ENCODE data around the gene TMPO. TPM values are rescaled to one million over a fixed set of nuclear protein-coding genes. Genes with fewer than 3 reads are reported as not detected.

TMPO gene
- total and polyA plus RNA-seq, 4 donors, result 20.7 to 149 (median 30.6) TPM

- peaks cover 11 to 40% (median 13%) of the 10 kb centered on the region in 4 donors for H3K36me3 ChIP-seq (ENCODE audit: control insufficient read depth in 4 of 4, insufficient read depth in 4 of 4, low read length in 4 of 4)
- TF ChIP-seq, protein P1, sequence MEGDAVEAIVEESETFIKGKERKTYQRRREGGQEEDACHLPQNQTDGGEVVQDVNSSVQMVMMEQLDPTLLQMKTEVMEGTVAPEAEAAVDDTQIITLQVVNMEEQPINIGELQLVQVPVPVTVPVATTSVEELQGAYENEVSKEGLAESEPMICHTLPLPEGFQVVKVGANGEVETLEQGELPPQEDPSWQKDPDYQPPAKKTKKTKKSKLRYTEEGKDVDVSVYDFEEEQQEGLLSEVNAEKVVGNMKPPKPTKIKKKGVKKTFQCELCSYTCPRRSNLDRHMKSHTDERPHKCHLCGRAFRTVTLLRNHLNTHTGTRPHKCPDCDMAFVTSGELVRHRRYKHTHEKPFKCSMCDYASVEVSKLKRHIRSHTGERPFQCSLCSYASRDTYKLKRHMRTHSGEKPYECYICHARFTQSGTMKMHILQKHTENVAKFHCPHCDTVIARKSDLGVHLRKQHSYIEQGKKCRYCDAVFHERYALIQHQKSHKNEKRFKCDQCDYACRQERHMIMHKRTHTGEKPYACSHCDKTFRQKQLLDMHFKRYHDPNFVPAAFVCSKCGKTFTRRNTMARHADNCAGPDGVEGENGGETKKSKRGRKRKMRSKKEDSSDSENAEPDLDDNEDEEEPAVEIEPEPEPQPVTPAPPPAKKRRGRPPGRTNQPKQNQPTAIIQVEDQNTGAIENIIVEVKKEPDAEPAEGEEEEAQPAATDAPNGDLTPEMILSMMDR (IDR thresholded peaks at IDR 0.05; ENCODE audit: control extremely low read depth, extremely low read depth), result no peak
- no peaks in the 10 kb centered on the region for H3K4me1 ChIP-seq (ENCODE audit: control insufficient read depth in 5 of 5, insufficient read depth in 5 of 5, low read length in 5 of 5)
- WGBS, 2 donors, result 92 to 95% methylated on average over 4 of the region's 4 CpGs
- no peak overlapping the region for H3K27ac ChIP-seq (ENCODE audit: low read depth in 1 of 2, low read length in 1 of 2)
- no peaks in the 10 kb centered on the region for H3K9me3 ChIP-seq (ENCODE audit: control insufficient read depth in 4 of 4, insufficient read depth in 3 of 4, low read length in 3 of 4)
- no peak overlapping the region for H3K9ac ChIP-seq (ENCODE audit: insufficient read depth in 1 of 2, low read length in 2 of 2)
- no peak for DNase-seq
- no peak for ATAC-seq (ENCODE audit: insufficient read depth, low FRiP score)
- no peak overlapping the region for H3K4me3 ChIP-seq
- H3K27me3 ChIP-seq (ENCODE audit: control insufficient read depth in 3 of 3, insufficient read depth in 3 of 3, low read length in 2 of 3), result no peaks in the 10 kb centered on the region
These were observed 18.4 kb downstream of the TMPO start for GRCh38 chr12:98533723-98534251.

DNA sequence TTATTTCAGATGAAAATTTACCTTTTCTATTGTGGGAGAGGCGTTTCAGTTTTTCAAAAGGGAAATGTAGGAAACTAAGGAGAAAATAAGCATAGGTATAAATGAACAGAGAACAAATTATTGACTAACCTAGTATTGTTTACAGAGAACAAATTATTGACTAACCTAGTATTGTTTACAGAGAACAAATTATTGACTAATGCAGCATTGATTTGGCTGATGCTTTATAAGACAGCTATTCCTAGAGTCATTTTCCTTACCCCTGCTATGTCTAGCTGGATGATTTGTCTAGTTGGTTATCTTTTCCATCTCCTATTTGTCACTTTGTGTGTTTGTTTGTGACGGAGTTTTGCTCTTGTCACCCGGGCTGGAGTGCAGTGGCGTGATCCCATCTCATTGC, 22.6 kb downstream of the TMPO start:
- Histone ChIP-seq H3K9me3 (ENCODE audit: control insufficient read depth in 4 of 4, insufficient read depth in 3 of 4, low read length in 3 of 4) (no peaks in the 10 kb centered on the region), H3K4me3 (no peak overlapping the region), H3K4me1 (ENCODE audit: control insufficient read depth in 5 of 5, insufficient read depth in 5 of 5, low read length in 5 of 5) (no peaks in the 10 kb centered on the region), H3K9ac (ENCODE audit: insufficient read depth in 1 of 2, low read length in 2 of 2) (no peak overlapping the region), H3K27me3 (ENCODE audit: control insufficient read depth in 3 of 3, insufficient read depth in 3 of 3, low read length in 2 of 3) (no peaks in the 10 kb centered on the region), H3K27ac (ENCODE audit: low read depth in 1 of 2, low read length in 1 of 2) (no peak overlapping the region), H3K36me3 (ENCODE audit: control insufficient read depth in 4 of 4, insufficient read depth in 4 of 4, low read length in 4 of 4) (peaks cover 3 to 24% (median 5%) of the 10 kb centered on the region in 4 donors)
- TF ChIP-seq, protein P1 (IDR thresholded peaks at IDR 0.05; ENCODE audit: control extremely low read depth, extremely low read depth), result no peak
- ATAC-seq (ENCODE audit: insufficient read depth, low FRiP score) (no peak), DNase-seq (no peak)
- WGBS, 2 donors, result 92 to 93% methylated on average over 4 of the region's 4 CpGs

GRCh38 chr12:98543701-98544100, 28.3 kb downstream of the TMPO start:
- H3K4me3 ChIP-seq, result no peak overlapping the region

More at GRCh38 chr12:98543701-98544100, 28.3 kb downstream of the TMPO start:
- H3K27me3 ChIP-seq (ENCODE audit: control insufficient read depth in 3 of 3, insufficient read depth in 3 of 3, low read length in 2 of 3), result no peaks in the 10 kb centered on the region
- DNase-seq (no peak), ATAC-seq (ENCODE audit: insufficient read depth, low FRiP score) (no peak)
- no peaks in the 10 kb centered on the region for H3K4me1 ChIP-seq (ENCODE audit: control insufficient read depth in 5 of 5, insufficient read depth in 5 of 5, low read length in 5 of 5)
- TF ChIP-seq, protein P1 (IDR thresholded peaks at IDR 0.05; ENCODE audit: control extremely low read depth, extremely low read depth), result no peak
- no peak overlapping the region for H3K9ac ChIP-seq (ENCODE audit: insufficient read depth in 1 of 2, low read length in 2 of 2)
- H3K36me3 ChIP-seq (ENCODE audit: control insufficient read depth in 4 of 4, insufficient read depth in 4 of 4, low read length in 4 of 4), result peaks cover 2 to 21% (median 13%) of the 10 kb centered on the region in 4 donors
- no peaks in the 10 kb centered on the region for H3K9me3 ChIP-seq (ENCODE audit: control insufficient read depth in 4 of 4, insufficient read depth in 3 of 4, low read length in 3 of 4)
- H3K27ac ChIP-seq (ENCODE audit: low read depth in 1 of 2, low read length in 1 of 2), result no peak overlapping the region
